Hepatocyte (in vitro differentiated cells): Measurements from ENCODE around the gene ALOX5. TPM values are rescaled to one million over a fixed set of nuclear protein-coding genes. Genes with fewer than 3 reads are reported as not detected.

ENCODE experiments used
- DNase-seq: peaks from one replicate; pipeline ENCODE4 v3.0.0-alpha.2; 2016; ENCODE audit warnings: low spot score
- H2AFZ ChIP-seq: fragments of 200-600 bp; sonication (generic); 2 replicates; pipeline ENCODE4 v1.6.0; 2016; ENCODE audit warnings: antibody characterized with exemption, mild to moderate bottlenecking
- H3K27ac ChIP-seq: fragments of 200-600 bp; sonication (generic); 2 replicates; pipeline ENCODE4 v1.5.1; 2016; ENCODE audit warnings: mild to moderate bottlenecking
- H3K27me3 ChIP-seq: fragments of 200-600 bp; sonication (generic); 2 replicates; pipeline ENCODE4 v1.6.1; 2016
- H3K36me3 ChIP-seq: fragments of 200-600 bp; sonication (generic); replicated peaks from 2 replicates; pipeline ENCODE4 v1.5.1; 2016; ENCODE audit warnings: low read depth; ENCODE audit not compliant: insufficient read depth
- H3K4me1 ChIP-seq: fragments of 200-600 bp; sonication (generic); 2 replicates; pipeline ENCODE4 v1.5.1; 2016; ENCODE audit warnings: mild to moderate bottlenecking, moderate library complexity; ENCODE audit not compliant: insufficient read depth
- H3K4me2 ChIP-seq: fragments of 200-600 bp; sonication (generic); 2 replicates; pipeline ENCODE4 v1.6.0; 2016
- H3K4me3 ChIP-seq: fragments of 200-600 bp; sonication (generic); 2 replicates; pipeline ENCODE4 v1.5.1; 2016; ENCODE audit warnings: mild to moderate bottlenecking
- H3K79me2 ChIP-seq: fragments of 200-600 bp; sonication (generic); 2 replicates; pipeline ENCODE4 v1.6.0; 2017; ENCODE audit warnings: mild to moderate bottlenecking
- H3K9me2 ChIP-seq: fragments of 200-600 bp; sonication (generic); replicated peaks from 2 replicates; pipeline ENCODE4 v1.6.0; 2017; ENCODE audit warnings: mild to moderate bottlenecking; ENCODE audit not compliant: insufficient read depth
- H3K9me3 ChIP-seq: fragments of 200-600 bp; sonication (generic); 2 replicates; pipeline ENCODE4 v1.5.1; 2016; ENCODE audit warnings: low read depth, mild to moderate bottlenecking
- H4K20me1 ChIP-seq: fragments of 200-600 bp; sonication (generic); 2 replicates; pipeline ENCODE4 v1.6.0; 2016; ENCODE audit warnings: mild to moderate bottlenecking; ENCODE audit not compliant: insufficient read depth, poor library complexity, severe bottlenecking
- EZH2 ChIP-seq: fragments of 200-600 bp; sonication (generic); IDR thresholded peaks from 2 replicates; pipeline ENCODE4 v1.6.1; 2016; ENCODE audit warnings: antibody characterized with exemption, mild to moderate bottlenecking, borderline replicate concordance
- EZH2phosphoT487 ChIP-seq: fragments of 200-600 bp; sonication (generic); IDR thresholded peaks from one replicate; pipeline ENCODE4 v1.6.1; 2018; ENCODE audit warnings: antibody characterized with exemption, mild to moderate bottlenecking, low read depth, moderate library complexity; ENCODE audit not compliant: unreplicated experiment, severe bottlenecking
- WGBS: methylation state at CpG from one replicate; pipeline ENCODE4 v1.1.6; 2016; ENCODE audit warnings: low lambda C conversion rate; ENCODE audit errors: missing lambda C conversion rate; 5-methylcytosine and 5-hydroxymethylcytosine counted together
- polyA plus RNA-seq: library from polyadenylated mRNA; unstranded; fragments of >200 nt; fragmentation: Nextera tagmentation; extraction: Ambion mirVana; gene quantifications from 2 replicates; pipeline ENCODE4 v1.2.1, GENCODE V29; 2016
- total RNA-seq: library from RNA; depleted of rRNA; stranded (reverse); fragments of >200 nt; gene quantifications from 2 replicates; pipeline ENCODE4 v1.2.3, GENCODE V29; 2014
- TF ChIP-seq, protein P1 (sequence below): fragments of 200-600 bp; sonication (generic); IDR thresholded peaks from 2 replicates; pipeline ENCODE4 v1.5.1; 2016; ENCODE audit warnings: antibody characterized with exemption, mild to moderate bottlenecking; ENCODE audit not compliant: poor library complexity

ALOX5 gene
- total and polyA plus RNA-seq, 2 experiments from 2014 or later: 3.5 to 4.4 TPM

DNA sequence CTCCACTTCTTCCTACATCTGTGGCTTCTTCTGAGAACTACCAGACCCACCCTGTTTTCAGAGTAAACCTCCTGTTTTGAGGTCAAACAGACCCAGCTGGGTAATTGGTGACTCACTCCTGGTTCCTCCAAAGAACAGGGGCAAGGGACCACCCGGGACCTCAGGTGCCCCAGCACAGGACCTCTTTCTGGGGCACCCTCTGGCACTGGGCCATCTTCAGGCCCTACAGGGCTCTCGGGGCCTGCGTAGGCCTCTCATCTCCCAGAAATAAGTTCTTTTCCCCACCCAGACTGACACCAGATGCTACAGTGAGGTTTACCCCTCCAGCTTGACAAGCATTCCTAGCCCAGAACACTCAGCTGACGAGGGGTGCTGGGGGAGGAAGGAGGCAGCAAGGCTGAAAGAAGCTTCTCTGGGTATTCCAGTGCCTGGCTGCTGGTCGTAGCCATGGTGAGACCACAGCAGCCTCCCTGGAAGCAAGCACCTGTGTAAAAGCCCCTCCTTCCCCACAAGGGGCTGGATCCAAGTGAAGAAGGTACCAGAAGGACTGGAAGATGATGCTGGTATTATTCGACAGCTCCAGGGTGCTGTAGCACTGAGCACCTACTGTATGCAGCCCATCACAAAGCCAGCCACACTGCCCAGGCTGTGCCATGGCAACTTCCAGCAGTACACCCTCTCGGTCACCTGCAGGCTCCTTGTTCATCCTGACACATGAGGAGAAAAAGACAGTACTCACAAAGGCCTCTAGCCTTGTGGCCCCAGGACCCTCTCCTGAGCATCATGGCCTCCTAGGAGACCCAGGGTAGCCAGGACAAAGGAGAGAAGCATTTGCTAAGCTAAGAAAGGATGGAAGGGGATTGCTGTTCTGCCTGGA, 47.4 kb downstream of the ALOX5 start:
- no peak overlapping the region for H3K4me3 ChIP-seq
- TF ChIP-seq EZH2: no peak
- no peak for TF ChIP-seq EZH2phosphoT487
- TF ChIP-seq, protein P1, sequence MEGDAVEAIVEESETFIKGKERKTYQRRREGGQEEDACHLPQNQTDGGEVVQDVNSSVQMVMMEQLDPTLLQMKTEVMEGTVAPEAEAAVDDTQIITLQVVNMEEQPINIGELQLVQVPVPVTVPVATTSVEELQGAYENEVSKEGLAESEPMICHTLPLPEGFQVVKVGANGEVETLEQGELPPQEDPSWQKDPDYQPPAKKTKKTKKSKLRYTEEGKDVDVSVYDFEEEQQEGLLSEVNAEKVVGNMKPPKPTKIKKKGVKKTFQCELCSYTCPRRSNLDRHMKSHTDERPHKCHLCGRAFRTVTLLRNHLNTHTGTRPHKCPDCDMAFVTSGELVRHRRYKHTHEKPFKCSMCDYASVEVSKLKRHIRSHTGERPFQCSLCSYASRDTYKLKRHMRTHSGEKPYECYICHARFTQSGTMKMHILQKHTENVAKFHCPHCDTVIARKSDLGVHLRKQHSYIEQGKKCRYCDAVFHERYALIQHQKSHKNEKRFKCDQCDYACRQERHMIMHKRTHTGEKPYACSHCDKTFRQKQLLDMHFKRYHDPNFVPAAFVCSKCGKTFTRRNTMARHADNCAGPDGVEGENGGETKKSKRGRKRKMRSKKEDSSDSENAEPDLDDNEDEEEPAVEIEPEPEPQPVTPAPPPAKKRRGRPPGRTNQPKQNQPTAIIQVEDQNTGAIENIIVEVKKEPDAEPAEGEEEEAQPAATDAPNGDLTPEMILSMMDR: no peak
- no peaks in the 10 kb centered on the region for H3K9me3 ChIP-seq
- H3K36me3 ChIP-seq: no peaks in the 10 kb centered on the region
- no peaks in the 10 kb centered on the region for H3K9me2 ChIP-seq
- no peak overlapping the region for H3K27ac ChIP-seq
- 72% methylated on average over 7 of the region's 7 CpGs for WGBS
- no peak overlapping the region for H3K4me2 ChIP-seq
- H4K20me1 ChIP-seq: no peaks in the 10 kb centered on the region
- H2AFZ ChIP-seq: no peak overlapping the region
- no peaks in the 10 kb centered on the region for H3K79me2 ChIP-seq
- DNase-seq: no peak
- H3K4me1 ChIP-seq: peaks cover 13% of the 10 kb centered on the region
- H3K27me3 ChIP-seq: no peaks in the 10 kb centered on the region

DNA sequence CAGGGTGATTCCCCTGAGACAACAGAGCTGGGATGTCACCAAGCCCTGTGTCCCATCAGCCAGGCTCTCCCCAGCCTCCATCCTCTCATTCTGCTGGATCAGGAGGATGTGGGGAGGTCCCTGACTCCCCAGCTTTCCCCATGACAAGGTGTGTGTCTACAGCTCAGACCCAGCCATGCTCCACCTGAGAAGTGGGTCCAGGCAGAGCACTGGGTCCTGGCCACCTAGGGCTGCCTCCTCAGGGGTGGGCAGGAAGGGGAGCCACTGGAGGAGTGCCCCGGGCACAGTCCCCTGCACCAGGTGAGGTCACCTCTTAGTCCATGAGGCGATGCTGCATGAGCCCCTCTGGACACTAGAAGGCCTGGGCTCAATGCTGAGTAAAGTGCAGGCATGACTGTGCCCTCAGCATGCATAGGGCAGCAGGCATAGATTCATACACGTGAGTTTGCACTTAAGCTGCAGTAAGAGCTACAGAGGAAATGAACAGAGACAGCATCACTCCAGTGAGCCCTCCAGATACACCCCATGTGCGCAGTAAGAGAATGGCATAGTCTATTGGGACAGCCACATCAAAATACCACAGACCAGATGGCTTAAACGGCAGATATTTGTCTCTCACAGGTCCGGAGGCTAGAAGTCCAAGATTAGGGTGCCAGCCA, 48.3 kb downstream of the ALOX5 start:
- H3K9me3 ChIP-seq: no peaks in the 10 kb centered on the region
- no peak overlapping the region for H3K4me3 ChIP-seq
- peaks cover 13% of the 10 kb centered on the region for H3K4me1 ChIP-seq
- no peak for DNase-seq
- H3K27ac ChIP-seq: no peak overlapping the region
- no peaks in the 10 kb centered on the region for H3K27me3 ChIP-seq
- TF ChIP-seq EZH2: no peak
- TF ChIP-seq, protein P1: no peak
- no peak for TF ChIP-seq EZH2phosphoT487
- H3K79me2 ChIP-seq: no peaks in the 10 kb centered on the region
- no peaks in the 10 kb centered on the region for H3K9me2 ChIP-seq
- no peaks in the 10 kb centered on the region for H3K36me3 ChIP-seq
- no peak overlapping the region for H3K4me2 ChIP-seq
- no peak overlapping the region for H2AFZ ChIP-seq
- H4K20me1 ChIP-seq: no peaks in the 10 kb centered on the region
- 82% methylated on average over 6 of the region's 6 CpGs for WGBS

DNA sequence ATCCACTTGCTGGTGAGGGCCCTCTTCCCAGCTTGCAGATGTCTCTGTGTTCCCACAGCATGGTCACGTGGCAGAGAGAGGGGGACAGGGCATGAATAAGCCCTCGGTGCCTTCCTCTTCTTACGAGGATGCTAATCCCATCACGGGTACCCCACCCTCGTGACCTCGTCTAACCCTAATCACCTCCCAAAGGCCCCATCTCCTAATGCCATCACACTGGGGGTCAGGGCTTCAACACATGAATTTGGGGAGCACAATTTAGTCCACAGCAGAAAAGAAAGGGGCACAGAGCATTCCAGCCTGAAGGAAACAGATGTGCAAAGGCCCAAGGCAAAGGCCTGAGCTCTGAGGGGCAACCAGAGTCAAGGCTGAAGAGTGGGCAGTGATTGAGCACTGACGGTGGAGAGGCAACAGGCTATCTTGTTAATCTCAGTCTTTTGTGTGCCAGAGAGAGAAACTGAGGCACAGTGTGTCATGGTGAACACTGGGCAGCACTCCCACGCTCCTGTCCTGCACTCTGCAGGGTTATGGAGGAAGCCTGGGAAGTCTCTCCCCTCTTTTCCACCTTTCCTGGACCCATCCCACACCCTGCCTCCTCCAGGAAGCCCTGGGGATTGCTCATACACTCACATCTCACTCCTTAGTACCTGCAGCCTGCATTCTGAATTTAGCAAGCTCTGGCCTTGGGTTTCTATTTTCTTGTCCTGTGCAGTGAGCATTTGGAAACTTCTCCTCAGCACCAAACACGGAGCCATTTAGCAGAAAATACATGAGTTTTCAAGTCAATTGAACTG, 49.0 kb downstream of the ALOX5 start:
- no peaks in the 10 kb centered on the region for H3K9me2 ChIP-seq
- no peak overlapping the region for H3K27ac ChIP-seq
- H3K4me1 ChIP-seq: peaks cover 13% of the 10 kb centered on the region
- H3K36me3 ChIP-seq: no peaks in the 10 kb centered on the region
- DNase-seq: no peak
- 93% methylated on average over 9 of the region's 9 CpGs for WGBS
- no peaks in the 10 kb centered on the region for H4K20me1 ChIP-seq
- no peak overlapping the region for H2AFZ ChIP-seq
- H3K9me3 ChIP-seq: no peaks in the 10 kb centered on the region
- no peaks in the 10 kb centered on the region for H3K27me3 ChIP-seq
- H3K79me2 ChIP-seq: no peaks in the 10 kb centered on the region
- no peak overlapping the region for H3K4me3 ChIP-seq
- no peak overlapping the region for H3K4me2 ChIP-seq
- TF ChIP-seq, protein P1: no peak
- TF ChIP-seq EZH2phosphoT487: no peak
- TF ChIP-seq EZH2: no peak
